Uterus (tissue), 2 donors: ENCODE measurements around the gene NR2F1-AS1.

Source experiments
- CTCF ChIP-seq, 4 experiments: fragments of 200-600 bp in 2 of 4; fragments of 450-650 bp in 2 of 4; sonication (generic) in 2 of 4; IDR thresholded peaks; one replicate each; pipeline ENCODE4 v1.5.1; 2016 to 2019; ENCODE audit warnings: antibody characterized with exemption in 4 of 4, mild to moderate bottlenecking in 2 of 4, moderate library complexity in 1 of 4
- POLR2A ChIP-seq, 2 donors: fragments of 450-650 bp; IDR thresholded peaks; one replicate each; pipeline ENCODE4 v1.6.1; 2016; ENCODE audit warnings: antibody characterized with exemption in 2 of 2, mild to moderate bottlenecking in 1 of 2, moderate library complexity in 1 of 2

DNA sequence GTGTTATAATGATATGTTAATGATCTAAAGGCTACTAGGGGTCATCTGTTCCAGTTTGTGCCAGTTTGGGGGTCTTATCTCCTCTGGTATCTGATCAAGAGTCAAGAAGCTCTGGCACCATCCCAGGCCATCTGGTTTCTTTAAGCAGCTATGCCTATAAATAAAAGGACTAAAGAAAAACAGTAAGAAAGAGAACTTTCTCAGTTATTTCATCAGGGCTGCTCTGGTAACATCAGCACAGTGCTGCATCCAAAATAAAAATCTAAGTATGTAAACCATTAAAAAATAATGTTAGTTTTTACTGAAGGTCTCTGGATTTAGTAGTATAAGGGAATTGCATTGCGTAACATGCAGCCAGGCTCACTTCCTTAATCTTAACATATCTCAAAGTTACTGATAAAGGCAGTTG is 185.0 kb downstream of the NR2F1-AS1 start:
- TF ChIP-seq POLR2A (IDR thresholded peaks at IDR 0.05) (no peak), CTCF (IDR thresholded peaks at IDR 0.05) (no peak)
